SK-N-SH treated with all-trans-retinoic acid at 6 μM for 48 hours (cell line): ENCODE results near the gene PCDH9.

Experiments
- ATAC-seq: fragments of 200-7000 bp; cut with Tn5 transposase; 3 replicates; pipeline ENCODE4 v1.9.1; 2020; ENCODE audit warnings: mild to moderate bottlenecking, moderate library complexity
- BACH2 ChIP-seq: fragments of 250-450 bp; sonication (Bioruptor Pico); IDR thresholded peaks from 2 replicates; pipeline ENCODE4 v1.9.0; 2021; ENCODE audit warnings: mild to moderate bottlenecking, borderline replicate concordance
- CREB5 ChIP-seq: fragments of 250-450 bp; sonication (Bioruptor Pico); IDR thresholded peaks from 2 replicates; pipeline ENCODE4 v1.5.1; 2020; ENCODE audit warnings: low read depth, mild to moderate bottlenecking, moderate library complexity
- CSDC2 ChIP-seq: fragments of 250-450 bp; sonication (Bioruptor Pico); IDR thresholded peaks from 2 replicates; pipeline ENCODE4 v1.5.0; 2020; ENCODE audit warnings: mild to moderate bottlenecking, moderate library complexity
- GLIS3 ChIP-seq: fragments of 250-450 bp; sonication (Bioruptor Pico); IDR thresholded peaks from 2 replicates; pipeline ENCODE4 v1.5.0; 2020; ENCODE audit warnings: mild to moderate bottlenecking, moderate library complexity
- OSR1 ChIP-seq: fragments of 250-450 bp; sonication (Bioruptor Pico); IDR thresholded peaks from 2 replicates; pipeline ENCODE4 v1.8.0; 2022; ENCODE audit warnings: moderate library complexity, mild to moderate bottlenecking, inconsistent platforms
- PATZ1 ChIP-seq: fragments of 250-450 bp; sonication (Bioruptor Pico); IDR thresholded peaks from 2 replicates; pipeline ENCODE4 v1.8.0; 2020; ENCODE audit warnings: mild to moderate bottlenecking, moderate library complexity, borderline replicate concordance
- RARB ChIP-seq: fragments of 250-450 bp; sonication (Bioruptor Pico); IDR thresholded peaks from 2 replicates; pipeline ENCODE4 v1.8.0; 2021; ENCODE audit warnings: mild to moderate bottlenecking, moderate library complexity
- SNAI2 ChIP-seq: fragments of 250-450 bp; sonication (Bioruptor Pico); IDR thresholded peaks from 2 replicates; pipeline ENCODE4 v1.5.0; 2020; ENCODE audit warnings: mild to moderate bottlenecking, moderate library complexity
- TCF4 ChIP-seq: fragments of 250-450 bp; sonication (Bioruptor Pico); IDR thresholded peaks from 2 replicates; pipeline ENCODE4 v1.8.0; 2021; ENCODE audit warnings: mild to moderate bottlenecking, moderate library complexity, borderline replicate concordance
- TOX ChIP-seq: fragments of 250-450 bp; sonication (Bioruptor Pico); IDR thresholded peaks from 2 replicates; pipeline ENCODE4 v1.8.0; 2021; ENCODE audit warnings: mild to moderate bottlenecking, moderate library complexity, borderline replicate concordance
- ZC3H10 ChIP-seq: fragments of 250-450 bp; sonication (Bioruptor Pico); IDR thresholded peaks from 2 replicates; pipeline ENCODE4 v1.5.1; 2021; ENCODE audit warnings: mild to moderate bottlenecking, moderate library complexity
- ZFP3 ChIP-seq: fragments of 250-450 bp; sonication (Bioruptor Pico); IDR thresholded peaks from 2 replicates; pipeline ENCODE4 v1.5.0; 2020; ENCODE audit warnings: mild to moderate bottlenecking, moderate library complexity
- ZFP30 ChIP-seq: fragments of 450-650 bp; formaldehyde crosslinking; IDR thresholded peaks from 2 replicates; pipeline ENCODE4 v1.5.0; 2022; ENCODE audit warnings: mild to moderate bottlenecking, moderate library complexity
- ZNF565 ChIP-seq: fragments of 450-650 bp; formaldehyde crosslinking; conservative IDR thresholded peaks from 2 replicates; pipeline ENCODE4 v1.5.0; 2020; ENCODE audit warnings: low read depth, mild to moderate bottlenecking, moderate library complexity
- ZNF70 ChIP-seq: fragments of 450-650 bp; formaldehyde crosslinking; IDR thresholded peaks from 2 replicates; pipeline ENCODE4 v1.5.0; 2020; ENCODE audit warnings: mild to moderate bottlenecking, moderate library complexity
- TF ChIP-seq, protein P1 (sequence below): fragments of 250-450 bp; sonication (Bioruptor Pico); IDR thresholded peaks from 2 replicates; pipeline ENCODE4 v1.8.0; 2021; ENCODE audit warnings: low read depth, mild to moderate bottlenecking, moderate library complexity, borderline replicate concordance
- TF ChIP-seq, protein P2 (sequence below): fragments of 250-450 bp; sonication (Bioruptor Pico); IDR thresholded peaks from 2 replicates; pipeline ENCODE4 v1.5.1; 2021; ENCODE audit warnings: mild to moderate bottlenecking, moderate library complexity

Gene PCDH9

GRCh38 chr13:66803808-66804456, 426.2 kb downstream of the PCDH9 start:
- no peak for TF ChIP-seq CREB5
- no peak for TF ChIP-seq TCF4 (CRISPR knock-in tag)
- no peak for TF ChIP-seq ZFP30 (CRISPR knock-in tag)
- no peak for TF ChIP-seq OSR1 (CRISPR knock-in tag)
- no peak for TF ChIP-seq RARB (CRISPR knock-in tag)
- TF ChIP-seq ZFP3 (CRISPR knock-in tag), result no peak
- TF ChIP-seq, protein P1, sequence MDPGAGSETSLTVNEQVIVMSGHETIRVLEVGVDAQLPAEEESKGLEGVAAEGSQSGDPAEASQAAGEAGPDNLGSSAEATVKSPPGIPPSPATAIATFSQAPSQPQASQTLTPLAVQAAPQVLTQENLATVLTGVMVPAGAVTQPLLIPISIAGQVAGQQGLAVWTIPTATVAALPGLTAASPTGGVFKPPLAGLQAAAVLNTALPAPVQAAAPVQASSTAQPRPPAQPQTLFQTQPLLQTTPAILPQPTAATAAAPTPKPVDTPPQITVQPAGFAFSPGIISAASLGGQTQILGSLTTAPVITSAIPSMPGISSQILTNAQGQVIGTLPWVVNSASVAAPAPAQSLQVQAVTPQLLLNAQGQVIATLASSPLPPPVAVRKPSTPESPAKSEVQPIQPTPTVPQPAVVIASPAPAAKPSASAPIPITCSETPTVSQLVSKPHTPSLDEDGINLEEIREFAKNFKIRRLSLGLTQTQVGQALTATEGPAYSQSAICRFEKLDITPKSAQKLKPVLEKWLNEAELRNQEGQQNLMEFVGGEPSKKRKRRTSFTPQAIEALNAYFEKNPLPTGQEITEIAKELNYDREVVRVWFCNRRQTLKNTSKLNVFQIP (CRISPR knock-in tag), result no peak
- TF ChIP-seq, protein P2, sequence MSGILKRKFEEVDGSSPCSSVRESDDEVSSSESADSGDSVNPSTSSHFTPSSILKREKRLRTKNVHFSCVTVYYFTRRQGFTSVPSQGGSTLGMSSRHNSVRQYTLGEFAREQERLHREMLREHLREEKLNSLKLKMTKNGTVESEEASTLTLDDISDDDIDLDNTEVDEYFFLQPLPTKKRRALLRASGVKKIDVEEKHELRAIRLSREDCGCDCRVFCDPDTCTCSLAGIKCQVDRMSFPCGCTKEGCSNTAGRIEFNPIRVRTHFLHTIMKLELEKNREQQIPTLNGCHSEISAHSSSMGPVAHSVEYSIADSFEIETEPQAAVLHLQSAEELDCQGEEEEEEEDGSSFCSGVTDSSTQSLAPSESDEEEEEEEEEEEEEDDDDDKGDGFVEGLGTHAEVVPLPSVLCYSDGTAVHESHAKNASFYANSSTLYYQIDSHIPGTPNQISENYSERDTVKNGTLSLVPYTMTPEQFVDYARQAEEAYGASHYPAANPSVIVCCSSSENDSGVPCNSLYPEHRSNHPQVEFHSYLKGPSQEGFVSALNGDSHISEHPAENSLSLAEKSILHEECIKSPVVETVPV, result no peak
- TF ChIP-seq, all 23 proteins: peak for 0
- ATAC-seq, result no peak

- ATAC-seq, result no peak
- TF ChIP-seq ZNF70 (CRISPR knock-in tag), result no peak
- TF ChIP-seq ZFP30 (CRISPR knock-in tag), result no peak
- TF ChIP-seq ZC3H10 (CRISPR knock-in tag), result no peak
- no peak for TF ChIP-seq TOX (CRISPR knock-in tag)
- TF ChIP-seq PATZ1 (CRISPR knock-in tag), result no peak
- TF ChIP-seq GLIS3, result no peak
- TF ChIP-seq CSDC2 (CRISPR knock-in tag), result no peak
- TF ChIP-seq, all 23 proteins: peak for 0
These were observed 426.9 kb downstream of the PCDH9 start for GRCh38 chr13:66803013-66803807.

GRCh38 chr13:66795636-66796035, 434.5 kb downstream of the PCDH9 start:
- ATAC-seq, result no peak
- TF ChIP-seq BACH2 (no peak), CREB5 (no peak), SNAI2 (CRISPR knock-in tag) (no peak), TCF4 (CRISPR knock-in tag) (no peak), ZFP3 (CRISPR knock-in tag) (no peak), RARB (CRISPR knock-in tag) (no peak), ZC3H10 (CRISPR knock-in tag) (no peak), PATZ1 (CRISPR knock-in tag) (no peak), ZNF565 (CRISPR knock-in tag) (no peak)
- TF ChIP-seq, protein P1 (CRISPR knock-in tag), result no peak
- TF ChIP-seq, protein P2, result no peak
- TF ChIP-seq, all 23 proteins: peak for 0
